Osteocyte (in vitro differentiated cells): Measurements from ENCODE around the gene DLG2. TPM values are rescaled to one million over a fixed set of nuclear protein-coding genes. Genes with fewer than 3 reads are reported as not detected.

Source experiments
- DNase-seq: peaks from one replicate; pipeline ENCODE4 v3.0.0; 2021; ENCODE audit warnings: mixed read lengths; ENCODE audit not compliant: unreplicated experiment; ENCODE audit errors: extremely low spot score
- H3K27ac Mint-ChIP-seq: one replicate; pipeline ENCODE4 v1.8.0; 2021; ENCODE audit warnings: mild to moderate bottlenecking, mixed read lengths; ENCODE audit not compliant: unreplicated experiment
- H3K27me3 Mint-ChIP-seq: one replicate; pipeline ENCODE4 v1.8.0; 2021; ENCODE audit warnings: mixed read lengths; ENCODE audit not compliant: unreplicated experiment
- H3K36me3 Mint-ChIP-seq: one replicate; pipeline ENCODE4 v1.8.0; 2021; ENCODE audit warnings: mixed read lengths; ENCODE audit not compliant: unreplicated experiment
- H3K4me1 Mint-ChIP-seq: one replicate; pipeline ENCODE4 v1.8.0; 2021; ENCODE audit warnings: mixed read lengths; ENCODE audit not compliant: unreplicated experiment
- H3K4me3 Mint-ChIP-seq: one replicate; pipeline ENCODE4 v1.8.0; 2021; ENCODE audit warnings: mild to moderate bottlenecking, moderate library complexity, mixed read lengths; ENCODE audit not compliant: unreplicated experiment
- H3K9me3 Mint-ChIP-seq: one replicate; pipeline ENCODE4 v1.8.0; 2021; ENCODE audit warnings: mixed read lengths; ENCODE audit not compliant: unreplicated experiment
- CTCF ChIP-seq: fragments of 200-600 bp; sonication (generic); IDR thresholded peaks from 2 replicates; pipeline ENCODE4 v1.5.0; 2021; ENCODE audit warnings: antibody characterized with exemption, mild to moderate bottlenecking, moderate library complexity
- total RNA-seq: library from RNA; stranded (reverse); gene quantifications from 2 replicates; pipeline ENCODE4 v1.2.1, GENCODE V29; 2021

Gene DLG2
- total RNA-seq, 1 donor from 2014 or later = 2.1 TPM

GRCh38 chr11:83927422-83927821 is 1699.7 kb downstream of the DLG2 start:
- no peak for TF ChIP-seq CTCF
- Mint-ChIP-seq H3K4me1 (no peaks in the 10 kb centered on the region), H3K4me3 (no peak overlapping the region), H3K36me3 (no peaks in the 10 kb centered on the region), H3K9me3 (no peaks in the 10 kb centered on the region), H3K27me3 (peaks cover 7% of the 10 kb centered on the region), H3K27ac (no peak overlapping the region)
- no peak for DNase-seq

GRCh38 chr11:83924795-83925542 is 1702.2 kb downstream of the DLG2 start:
- no peak for TF ChIP-seq CTCF
- Mint-ChIP-seq H3K36me3 (no peaks in the 10 kb centered on the region), H3K4me3 (no peak overlapping the region), H3K27me3 (peaks cover 7% of the 10 kb centered on the region), H3K9me3 (no peaks in the 10 kb centered on the region), H3K4me1 (no peaks in the 10 kb centered on the region), H3K27ac (no peak overlapping the region)
- DNase-seq = no peak

GRCh38 chr11:83923961-83924360 is 1703.2 kb downstream of the DLG2 start:
- no peaks in the 10 kb centered on the region for H3K9me3 Mint-ChIP-seq
- H3K27me3 Mint-ChIP-seq = peaks cover 4% of the 10 kb centered on the region
- no peak overlapping the region for H3K27ac Mint-ChIP-seq
- H3K4me1 Mint-ChIP-seq = no peaks in the 10 kb centered on the region
- no peaks in the 10 kb centered on the region for H3K36me3 Mint-ChIP-seq
- no peak overlapping the region for H3K4me3 Mint-ChIP-seq
- DNase-seq = no peak
- TF ChIP-seq CTCF = no peak

- Mint-ChIP-seq H3K27me3 (no peaks in the 10 kb centered on the region), H3K4me3 (no peak overlapping the region), H3K4me1 (no peaks in the 10 kb centered on the region), H3K9me3 (no peaks in the 10 kb centered on the region), H3K36me3 (no peaks in the 10 kb centered on the region), H3K27ac (no peak overlapping the region)
- TF ChIP-seq CTCF = no peak
- no peak for DNase-seq
Observed at GRCh38 chr11:83922953-83923352, 1704.2 kb downstream of the DLG2 start.

- H3K9me3 Mint-ChIP-seq = no peaks in the 10 kb centered on the region
- no peak for DNase-seq
- no peak overlapping the region for H3K27ac Mint-ChIP-seq
- no peak overlapping the region for H3K4me3 Mint-ChIP-seq
- no peak for TF ChIP-seq CTCF
- no peaks in the 10 kb centered on the region for H3K4me1 Mint-ChIP-seq
- no peaks in the 10 kb centered on the region for H3K27me3 Mint-ChIP-seq
- H3K36me3 Mint-ChIP-seq = no peaks in the 10 kb centered on the region
Observed at GRCh38 chr11:83922318-83922717, 1704.8 kb downstream of the DLG2 start.
